ENCODE results near the gene CHST3.

The CHST3 gene

GRCh38 chr10:71927776-71928592 lies 36.2 kb upstream of the CHST3 start:
- Histone ChIP-seq H2AFZ (ENCODE audit: low read length, unreplicated experiment) (no peak overlapping the region), H3K27me3 (ENCODE audit: insufficient read depth, low read length) (0 out of 2 replicates have a peak, but pooled peaks cover 4% of the 10 kb centered on the region), H3K27ac (ENCODE audit: low read depth, low read length) (no peak overlapping the region), H3K36me3 (ENCODE audit: insufficient read depth, low read length) (no peaks in the 10 kb centered on the region), H3K4me1 (ENCODE audit: control insufficient read depth, insufficient read depth, low read length, unreplicated experiment) (peaks cover 3% of the 10 kb centered on the region), H3K4me3 (ENCODE audit: low read depth, low read length) (no peak overlapping the region), H3K79me2 (ENCODE audit: control insufficient read depth, insufficient read depth, low read length, unreplicated experiment) (no peaks in the 10 kb centered on the region)

GRCh38 chr10:71931295-71931694 lies 32.9 kb upstream of the CHST3 start:
- no peak overlapping the region for H3K27ac ChIP-seq (ENCODE audit: low read depth, low read length)
- H3K27me3 ChIP-seq (ENCODE audit: insufficient read depth, low read length): 0 out of 2 replicates have a peak, but pooled peaks cover 4% of the 10 kb centered on the region
- no peaks in the 10 kb centered on the region for H3K36me3 ChIP-seq (ENCODE audit: insufficient read depth, low read length)
- peaks cover 3% of the 10 kb centered on the region for H3K4me1 ChIP-seq (ENCODE audit: control insufficient read depth, insufficient read depth, low read length, unreplicated experiment)
- H3K79me2 ChIP-seq (ENCODE audit: control insufficient read depth, insufficient read depth, low read length, unreplicated experiment): no peaks in the 10 kb centered on the region
- no peak overlapping the region for H2AFZ ChIP-seq (ENCODE audit: low read length, unreplicated experiment)
- H3K4me3 ChIP-seq (ENCODE audit: low read depth, low read length): no peak overlapping the region

- Histone ChIP-seq H3K4me1 (ENCODE audit: control insufficient read depth, insufficient read depth, low read length, unreplicated experiment) (no peaks in the 10 kb centered on the region), H3K4me3 (ENCODE audit: low read depth, low read length) (no peak overlapping the region), H3K79me2 (ENCODE audit: control insufficient read depth, insufficient read depth, low read length, unreplicated experiment) (no peaks in the 10 kb centered on the region), H3K27ac (ENCODE audit: low read depth, low read length) (no peak overlapping the region), H3K36me3 (ENCODE audit: insufficient read depth, low read length) (peaks cover 2% of the 10 kb centered on the region; the same call in 1 of the 2 replicates), H3K27me3 (ENCODE audit: insufficient read depth, low read length) (0 out of 2 replicates have a peak, but pooled peaks cover 4% of the 10 kb centered on the region), H2AFZ (ENCODE audit: low read length, unreplicated experiment) (no peak overlapping the region)
Measured at GRCh38 chr10:71933651-71934050, 30.5 kb upstream of the CHST3 start.

- H3K79me2 ChIP-seq (ENCODE audit: control insufficient read depth, insufficient read depth, low read length, unreplicated experiment): no peaks in the 10 kb centered on the region
- H3K27ac ChIP-seq (ENCODE audit: low read depth, low read length): no peak overlapping the region
Measured at GRCh38 chr10:71938211-71938610, 26.0 kb upstream of the CHST3 start.

GRCh38 chr10:71939304-71939703 lies 24.9 kb upstream of the CHST3 start:
- Histone ChIP-seq H3K4me1 (ENCODE audit: control insufficient read depth, insufficient read depth, low read length, unreplicated experiment) (no peaks in the 10 kb centered on the region), H3K79me2 (ENCODE audit: control insufficient read depth, insufficient read depth, low read length, unreplicated experiment) (no peaks in the 10 kb centered on the region), H3K27ac (ENCODE audit: low read depth, low read length) (no peak overlapping the region), H3K4me3 (ENCODE audit: low read depth, low read length) (no peak overlapping the region), H3K36me3 (ENCODE audit: insufficient read depth, low read length) (peaks cover 2% of the 10 kb centered on the region; the same call in 1 of the 2 replicates), H2AFZ (ENCODE audit: low read length, unreplicated experiment) (no peak overlapping the region), H3K27me3 (ENCODE audit: insufficient read depth, low read length) (no peaks in the 10 kb centered on the region)

More at GRCh38 chr10:71938211-71938610, 26.0 kb upstream of the CHST3 start:
- Histone ChIP-seq H3K4me1 (ENCODE audit: control insufficient read depth, insufficient read depth, low read length, unreplicated experiment) (no peaks in the 10 kb centered on the region), H3K27me3 (ENCODE audit: insufficient read depth, low read length) (no peaks in the 10 kb centered on the region), H3K36me3 (ENCODE audit: insufficient read depth, low read length) (peaks cover 2% of the 10 kb centered on the region; the same call in 1 of the 2 replicates), H3K4me3 (ENCODE audit: low read depth, low read length) (no peak overlapping the region), H2AFZ (ENCODE audit: low read length, unreplicated experiment) (no peak overlapping the region)

- Histone ChIP-seq H3K27ac (ENCODE audit: low read depth, low read length) (no peak overlapping the region), H3K36me3 (ENCODE audit: insufficient read depth, low read length) (peaks cover 2% of the 10 kb centered on the region; the same call in 1 of the 2 replicates), H3K27me3 (ENCODE audit: insufficient read depth, low read length) (no peaks in the 10 kb centered on the region)
Measured at GRCh38 chr10:71939861-71940474, 24.2 kb upstream of the CHST3 start.

GRCh38 chr10:71940752-71941151 lies 23.4 kb upstream of the CHST3 start:
- no peak overlapping the region for H3K27ac ChIP-seq (ENCODE audit: low read depth, low read length)
- H2AFZ ChIP-seq (ENCODE audit: low read length, unreplicated experiment): no peak overlapping the region
- peaks cover 2% of the 10 kb centered on the region; the same call in 1 of the 2 replicates for H3K36me3 ChIP-seq (ENCODE audit: insufficient read depth, low read length)
- no peaks in the 10 kb centered on the region for H3K4me1 ChIP-seq (ENCODE audit: control insufficient read depth, insufficient read depth, low read length, unreplicated experiment)
- no peaks in the 10 kb centered on the region for H3K27me3 ChIP-seq (ENCODE audit: insufficient read depth, low read length)
- H3K4me3 ChIP-seq (ENCODE audit: low read depth, low read length): no peak overlapping the region
- H3K79me2 ChIP-seq (ENCODE audit: control insufficient read depth, insufficient read depth, low read length, unreplicated experiment): no peaks in the 10 kb centered on the region

More at GRCh38 chr10:71939861-71940474, 24.2 kb upstream of the CHST3 start:
- Histone ChIP-seq H3K4me1 (ENCODE audit: control insufficient read depth, insufficient read depth, low read length, unreplicated experiment) (no peaks in the 10 kb centered on the region), H2AFZ (ENCODE audit: low read length, unreplicated experiment) (no peak overlapping the region), H3K79me2 (ENCODE audit: control insufficient read depth, insufficient read depth, low read length, unreplicated experiment) (no peaks in the 10 kb centered on the region), H3K4me3 (ENCODE audit: low read depth, low read length) (no peak overlapping the region)

GRCh38 chr10:71941318-71941717 lies 22.9 kb upstream of the CHST3 start:
- no peak overlapping the region for H3K27ac ChIP-seq (ENCODE audit: low read depth, low read length)
- no peaks in the 10 kb centered on the region for H3K4me1 ChIP-seq (ENCODE audit: control insufficient read depth, insufficient read depth, low read length, unreplicated experiment)
- H3K4me3 ChIP-seq (ENCODE audit: low read depth, low read length): no peak overlapping the region
- no peaks in the 10 kb centered on the region for H3K27me3 ChIP-seq (ENCODE audit: insufficient read depth, low read length)
- H2AFZ ChIP-seq (ENCODE audit: low read length, unreplicated experiment): no peak overlapping the region
- peaks cover 2% of the 10 kb centered on the region; the same call in 1 of the 2 replicates for H3K36me3 ChIP-seq (ENCODE audit: insufficient read depth, low read length)
- H3K79me2 ChIP-seq (ENCODE audit: control insufficient read depth, insufficient read depth, low read length, unreplicated experiment): no peaks in the 10 kb centered on the region

GRCh38 chr10:71945819-71946474 lies 18.2 kb upstream of the CHST3 start:
- Histone ChIP-seq H3K4me1 (ENCODE audit: control insufficient read depth, insufficient read depth, low read length, unreplicated experiment) (no peaks in the 10 kb centered on the region), H3K79me2 (ENCODE audit: control insufficient read depth, insufficient read depth, low read length, unreplicated experiment) (no peaks in the 10 kb centered on the region), H3K36me3 (ENCODE audit: insufficient read depth, low read length) (no peaks in the 10 kb centered on the region), H3K27ac (ENCODE audit: low read depth, low read length) (no peak overlapping the region), H2AFZ (ENCODE audit: low read length, unreplicated experiment) (no peak overlapping the region), H3K4me3 (ENCODE audit: low read depth, low read length) (no peak overlapping the region), H3K27me3 (ENCODE audit: insufficient read depth, low read length) (peaks cover 7% of the 10 kb centered on the region; the same call in 1 of the 2 replicates)

- H3K36me3 ChIP-seq (ENCODE audit: insufficient read depth, low read length): no peaks in the 10 kb centered on the region
- no peak overlapping the region for H2AFZ ChIP-seq (ENCODE audit: low read length, unreplicated experiment)
- no peaks in the 10 kb centered on the region for H3K4me1 ChIP-seq (ENCODE audit: control insufficient read depth, insufficient read depth, low read length, unreplicated experiment)
- no peak overlapping the region for H3K27ac ChIP-seq (ENCODE audit: low read depth, low read length)
- no peaks in the 10 kb centered on the region for H3K79me2 ChIP-seq (ENCODE audit: control insufficient read depth, insufficient read depth, low read length, unreplicated experiment)
- no peak overlapping the region for H3K4me3 ChIP-seq (ENCODE audit: low read depth, low read length)
- peaks cover 11% of the 10 kb centered on the region; the same call in 1 of the 2 replicates for H3K27me3 ChIP-seq (ENCODE audit: insufficient read depth, low read length)
Measured at GRCh38 chr10:71946700-71947099, 17.5 kb upstream of the CHST3 start.

Data from ACC112 (cell line).